HG03175 (cell line): ENCODE results near the gene SNAP25.

Experiments
- ATAC-seq: cut with Tn5 transposase; IDR thresholded peaks from one replicate; pipeline ENCODE4 v1.9.1; 2021; ENCODE audit warnings: mild to moderate bottlenecking, moderate library complexity; ENCODE audit not compliant: unreplicated experiment

The SNAP25 gene

DNA sequence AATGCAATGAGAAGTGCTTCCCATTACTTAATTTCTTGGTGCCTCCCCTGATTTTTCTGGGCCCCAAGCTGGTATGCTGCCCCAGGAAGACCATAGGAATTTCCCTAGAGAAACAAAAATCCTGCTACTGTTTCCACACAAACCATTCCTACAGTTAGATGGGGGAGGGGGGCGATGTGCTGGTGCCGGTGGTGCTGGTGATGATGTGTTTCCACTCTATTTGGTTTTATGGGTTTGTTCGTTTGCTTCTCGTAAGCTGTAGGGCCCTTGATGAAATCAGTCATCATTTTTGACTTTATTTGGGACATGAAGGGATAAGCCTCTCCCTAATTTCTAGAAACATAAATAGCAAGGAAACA is 110.2 kb downstream of the SNAP25 start:
- ATAC-seq = no peak

DNA sequence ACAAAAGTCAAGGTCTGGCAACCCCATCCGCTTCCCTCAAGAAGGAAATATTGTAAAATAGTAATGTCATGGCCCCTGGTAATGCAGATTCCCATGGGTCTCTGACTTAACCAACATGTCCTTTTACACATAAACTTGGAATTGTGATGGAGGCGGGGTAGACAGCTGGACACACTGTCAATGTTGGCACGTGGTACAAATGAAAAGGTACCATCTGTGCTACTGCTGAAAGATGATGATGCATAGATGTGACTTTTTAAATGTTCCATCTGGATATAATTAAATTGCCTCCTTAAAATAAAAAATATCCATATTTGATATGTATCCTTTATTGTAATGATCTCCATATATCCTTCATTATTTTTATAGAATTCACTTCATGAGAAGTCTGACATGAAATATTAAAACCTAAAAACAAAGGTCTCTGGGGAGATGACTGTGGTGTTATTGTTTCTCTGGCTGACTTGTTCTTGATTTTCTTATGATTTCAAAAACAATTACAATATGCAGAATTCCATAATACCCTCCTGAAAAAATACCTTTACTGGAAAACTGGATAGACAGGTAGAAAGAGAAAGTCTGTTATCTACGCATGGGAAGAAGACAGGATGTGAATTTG is 110.9 kb downstream of the SNAP25 start:
- ATAC-seq = no peak

DNA sequence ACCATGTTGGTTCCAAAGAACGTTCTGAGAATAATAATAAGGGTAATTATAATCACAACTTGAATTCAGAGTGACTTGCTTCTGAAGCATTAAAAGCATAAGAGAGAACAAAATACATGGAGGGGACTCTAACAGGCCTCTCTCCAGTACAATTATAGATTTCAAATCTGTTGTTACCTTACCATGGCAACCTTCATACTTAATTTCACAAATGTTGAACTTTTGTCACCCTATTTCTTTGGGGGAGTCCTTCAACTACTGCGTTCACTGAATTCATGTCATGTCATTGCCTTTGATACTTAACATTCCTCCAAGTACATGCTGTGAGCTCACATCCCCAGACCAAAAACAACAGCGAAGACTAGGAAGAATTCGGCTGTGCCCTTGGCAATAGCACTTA is 111.4 kb downstream of the SNAP25 start:
- ATAC-seq = no peak

DNA sequence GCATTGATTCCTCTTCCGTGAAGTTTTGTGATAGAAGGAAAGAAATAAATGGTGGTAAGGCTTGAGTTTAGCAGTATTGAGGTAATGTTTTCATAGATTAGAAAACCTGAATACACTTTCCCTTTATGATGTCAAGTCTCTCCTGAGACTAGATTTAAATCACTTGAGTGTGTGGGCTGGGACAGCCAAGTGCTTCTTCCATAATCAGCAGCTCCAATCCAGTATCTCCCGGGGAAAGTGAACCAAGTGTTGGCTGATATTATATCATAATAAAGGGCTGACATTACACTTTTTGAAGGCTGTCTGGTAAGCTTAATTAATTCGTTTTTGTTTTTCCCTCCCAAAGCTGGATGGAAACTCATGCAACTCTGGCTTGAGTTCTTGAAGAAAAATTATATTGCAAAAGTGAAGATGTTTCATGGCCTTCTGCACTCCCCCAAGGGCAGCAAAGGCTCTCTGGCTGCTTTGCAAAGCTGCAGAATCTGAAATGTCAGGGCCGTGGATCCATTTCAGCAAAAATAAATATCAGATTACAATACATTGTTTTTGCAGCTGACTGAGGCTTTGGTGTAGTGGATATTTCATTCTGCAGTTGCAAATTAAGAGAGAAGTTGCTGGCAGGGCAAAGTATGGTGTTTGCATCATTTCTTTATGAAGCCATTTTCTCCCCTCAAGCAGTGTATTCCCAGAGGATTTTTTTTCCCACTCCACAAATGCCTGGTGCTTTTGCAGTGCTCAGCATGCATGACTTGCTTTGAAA is 114.2 kb downstream of the SNAP25 start:
- no peak for ATAC-seq

DNA sequence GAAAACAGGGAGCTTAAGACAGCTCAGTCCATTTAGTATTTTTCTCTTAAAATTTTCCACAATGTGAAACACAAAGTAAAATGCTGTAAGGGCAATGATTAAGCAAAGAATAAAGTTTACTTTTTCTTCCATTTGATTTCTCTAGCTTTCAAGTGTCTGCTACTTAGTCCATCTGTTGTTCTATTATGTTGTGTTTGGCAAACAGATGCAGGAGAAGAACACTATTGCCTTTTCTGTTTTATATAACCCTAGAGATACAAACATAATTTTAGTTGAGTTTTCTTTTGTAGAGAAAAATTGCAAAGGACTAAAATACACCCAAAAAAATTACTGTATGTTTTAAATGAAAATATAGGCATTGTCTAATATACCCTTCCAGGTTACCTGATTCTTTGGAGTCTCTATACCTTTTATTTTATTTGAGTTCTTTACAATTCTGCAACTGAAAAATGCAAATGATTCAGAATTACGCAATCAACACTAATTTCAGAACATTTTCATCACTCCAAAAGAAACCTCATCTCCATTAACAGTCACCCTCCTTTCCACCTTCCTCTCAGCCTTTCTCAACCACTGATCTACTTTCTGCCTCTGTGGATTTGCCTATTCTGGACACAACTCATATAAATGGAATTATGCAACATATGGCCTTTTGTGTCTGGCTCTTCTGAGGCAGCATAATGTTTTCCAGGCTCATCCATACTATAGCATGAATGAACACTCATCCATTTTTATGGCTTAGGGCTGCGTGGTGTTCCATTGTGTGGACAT is 118.5 kb downstream of the SNAP25 start:
- no peak for ATAC-seq

DNA sequence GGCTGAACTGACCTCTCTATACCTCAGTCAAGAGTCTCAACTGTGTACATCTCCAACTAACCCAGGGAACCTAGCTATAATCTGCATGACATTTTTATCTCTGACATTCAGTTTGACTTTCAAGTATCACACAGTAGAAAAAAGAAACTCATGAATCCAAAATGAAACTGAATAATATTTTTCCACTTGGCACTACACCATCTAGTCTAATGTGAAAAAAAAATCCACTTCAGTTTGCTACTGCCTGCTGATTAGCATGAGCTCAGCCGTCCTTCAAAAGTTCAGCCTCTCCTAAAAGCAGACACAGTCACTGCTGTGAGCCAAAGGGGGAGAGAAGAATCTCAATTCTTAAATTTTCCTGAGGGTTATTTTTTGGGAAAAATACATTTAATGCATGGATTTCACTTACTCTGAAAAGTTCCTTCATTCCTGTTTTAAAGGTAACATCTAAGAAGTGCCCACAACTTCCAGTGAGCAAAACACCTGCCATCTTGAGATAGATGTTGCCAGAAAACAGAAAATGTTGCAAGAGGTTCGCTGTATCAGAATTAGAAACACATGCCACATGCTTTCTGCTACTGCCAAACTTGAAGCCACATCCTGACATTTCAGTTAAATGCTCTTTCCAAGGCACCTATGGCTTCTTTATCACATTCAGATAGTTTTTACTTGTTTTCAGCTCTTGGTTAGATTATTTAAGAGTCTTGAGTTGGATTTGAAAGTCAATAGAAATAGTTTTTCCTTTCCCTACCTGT is 120.0 kb downstream of the SNAP25 start:
- no peak for ATAC-seq

DNA sequence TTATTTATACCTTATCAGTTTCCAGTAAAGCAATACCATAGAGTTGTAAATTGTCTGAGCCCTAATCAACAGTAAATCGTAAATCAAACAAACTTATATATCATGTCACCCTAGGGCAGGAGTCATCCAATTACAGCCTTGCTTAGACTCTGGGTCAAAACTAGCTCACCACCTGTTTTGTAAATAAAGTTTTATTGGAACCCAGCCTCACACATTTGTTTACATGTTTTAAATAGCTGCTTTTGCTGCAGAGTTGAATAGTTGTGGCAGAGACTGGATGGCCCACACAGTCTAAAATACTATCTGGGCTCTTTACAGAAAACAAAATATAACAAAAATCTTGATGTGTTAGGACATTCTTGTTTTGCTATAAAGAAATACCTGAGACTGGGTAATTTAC is 121.0 kb downstream of the SNAP25 start:
- no peak for ATAC-seq

DNA sequence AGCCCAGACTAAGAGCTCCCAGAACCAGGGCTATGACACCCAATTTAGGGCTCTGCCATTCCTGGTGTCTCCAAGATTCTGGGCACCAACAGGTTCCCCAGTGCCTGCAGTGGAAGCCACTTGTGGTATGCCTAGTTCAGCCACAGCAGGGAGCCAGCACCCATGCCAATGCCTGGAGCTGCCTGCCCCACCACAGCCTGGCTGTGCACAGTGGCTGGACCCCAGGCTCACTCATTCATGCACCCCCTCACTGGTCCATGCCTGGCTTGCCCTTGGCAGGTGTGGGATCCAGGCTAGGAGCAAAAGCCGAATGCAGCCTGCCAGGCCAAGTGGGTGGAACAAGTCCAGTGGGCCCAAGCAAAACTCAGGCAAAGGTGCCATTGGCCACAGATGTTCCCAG is 123.5 kb downstream of the SNAP25 start:
- ATAC-seq = no peak

DNA sequence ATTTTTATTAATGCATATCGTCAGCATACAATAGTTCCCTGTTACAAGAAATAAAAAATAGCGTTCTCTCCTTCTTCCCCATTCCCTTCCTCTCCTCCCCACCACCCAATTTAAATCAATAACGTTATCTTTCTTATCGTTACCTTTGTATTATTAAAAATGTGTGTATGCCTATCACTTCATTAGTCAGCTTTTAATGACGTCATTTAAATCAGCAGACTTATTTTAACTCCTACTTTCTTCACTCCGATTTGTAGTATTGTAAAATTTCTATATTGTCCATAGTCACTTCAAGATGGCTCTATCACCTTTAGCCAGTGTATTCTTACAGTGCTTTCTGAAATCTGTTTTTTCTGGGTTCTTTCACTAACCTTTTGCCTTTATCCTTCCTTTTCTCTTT is 126.3 kb downstream of the SNAP25 start:
- ATAC-seq = no peak

DNA sequence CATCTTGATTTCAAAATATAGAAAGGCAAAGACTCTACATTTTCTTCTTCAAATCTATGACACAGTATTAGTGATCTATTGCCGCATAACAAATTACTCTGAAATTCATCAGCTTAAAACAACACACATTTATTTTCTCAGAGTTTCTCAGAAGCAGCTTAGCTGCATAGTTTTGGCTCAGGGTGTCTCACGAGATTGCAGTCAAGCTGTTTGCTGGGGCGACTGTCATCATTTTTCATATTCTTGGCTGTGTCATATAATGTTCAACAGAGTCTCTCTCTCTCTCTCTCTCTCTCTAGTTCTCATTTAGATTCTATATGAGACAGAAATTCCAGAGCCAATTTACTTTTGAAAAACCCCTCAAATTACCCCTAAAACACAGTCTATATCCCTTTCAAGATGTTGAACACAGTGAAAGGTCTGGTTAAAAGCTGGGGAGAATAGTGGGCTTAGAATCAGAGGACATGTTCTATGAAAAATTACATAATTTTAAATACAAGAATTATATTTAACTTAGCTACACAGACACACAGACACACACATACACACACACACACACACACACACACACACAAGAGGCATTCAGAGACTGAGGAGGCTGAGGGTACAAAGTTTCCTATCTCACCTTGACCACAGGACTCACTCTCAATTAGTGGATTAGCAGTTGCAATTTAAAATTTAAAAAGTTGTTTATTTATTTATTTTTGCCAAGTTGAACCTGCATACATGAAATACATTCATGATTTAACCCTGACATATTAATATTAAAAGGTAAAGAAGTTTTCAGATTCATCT is 128.7 kb downstream of the SNAP25 start:
- ATAC-seq = no peak

DNA sequence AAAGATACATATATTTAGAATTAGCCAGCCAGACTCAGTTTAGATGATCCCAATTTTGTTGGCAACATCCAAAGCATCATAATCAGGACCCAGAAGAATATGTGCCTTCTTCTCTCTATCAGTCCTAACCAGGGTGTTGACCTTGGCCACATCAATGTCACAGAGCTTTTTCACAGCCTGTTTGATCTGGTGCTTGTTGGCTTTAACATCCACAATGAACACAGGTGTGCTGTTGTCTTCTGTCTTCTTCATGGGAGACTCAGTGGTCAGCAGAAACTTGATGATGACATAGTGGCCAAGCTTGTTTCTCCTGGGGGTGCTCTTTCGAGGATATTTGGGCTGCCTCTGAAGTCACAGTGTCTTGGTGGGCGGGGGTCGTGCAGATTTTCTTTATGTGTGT is 130.5 kb downstream of the SNAP25 start:
- ATAC-seq = no peak

DNA sequence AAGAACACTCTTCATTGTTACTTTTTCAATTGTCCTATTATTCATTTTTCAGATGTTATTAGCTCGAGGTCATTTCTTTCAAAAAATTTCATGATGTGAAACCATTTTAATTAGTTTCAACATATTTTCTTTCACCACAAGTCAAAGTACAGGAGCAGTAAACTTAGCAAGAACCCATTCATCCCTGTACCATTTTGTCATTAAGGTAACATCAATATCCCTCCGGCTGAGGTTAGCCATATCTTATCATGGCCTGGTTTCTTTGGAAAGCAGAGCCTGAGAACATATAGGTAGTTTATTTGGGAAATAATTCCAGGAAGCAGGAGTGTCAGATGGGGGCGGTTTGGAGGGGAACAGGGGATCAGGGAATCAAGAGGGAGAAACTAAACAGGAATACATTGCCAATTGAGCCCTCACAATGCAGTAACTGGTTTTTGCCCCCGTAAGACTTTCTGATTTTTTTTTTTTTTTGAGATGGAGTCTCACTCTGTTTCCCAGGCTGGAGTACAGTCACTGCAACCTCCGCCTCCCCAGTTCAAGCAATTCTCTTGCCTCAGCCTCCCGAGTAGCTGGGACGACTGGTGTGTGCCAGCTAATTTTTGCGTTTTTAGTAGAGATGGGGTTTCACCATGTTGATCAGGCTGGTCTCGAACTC is 131.7 kb downstream of the SNAP25 start:
- ATAC-seq = no peak

DNA sequence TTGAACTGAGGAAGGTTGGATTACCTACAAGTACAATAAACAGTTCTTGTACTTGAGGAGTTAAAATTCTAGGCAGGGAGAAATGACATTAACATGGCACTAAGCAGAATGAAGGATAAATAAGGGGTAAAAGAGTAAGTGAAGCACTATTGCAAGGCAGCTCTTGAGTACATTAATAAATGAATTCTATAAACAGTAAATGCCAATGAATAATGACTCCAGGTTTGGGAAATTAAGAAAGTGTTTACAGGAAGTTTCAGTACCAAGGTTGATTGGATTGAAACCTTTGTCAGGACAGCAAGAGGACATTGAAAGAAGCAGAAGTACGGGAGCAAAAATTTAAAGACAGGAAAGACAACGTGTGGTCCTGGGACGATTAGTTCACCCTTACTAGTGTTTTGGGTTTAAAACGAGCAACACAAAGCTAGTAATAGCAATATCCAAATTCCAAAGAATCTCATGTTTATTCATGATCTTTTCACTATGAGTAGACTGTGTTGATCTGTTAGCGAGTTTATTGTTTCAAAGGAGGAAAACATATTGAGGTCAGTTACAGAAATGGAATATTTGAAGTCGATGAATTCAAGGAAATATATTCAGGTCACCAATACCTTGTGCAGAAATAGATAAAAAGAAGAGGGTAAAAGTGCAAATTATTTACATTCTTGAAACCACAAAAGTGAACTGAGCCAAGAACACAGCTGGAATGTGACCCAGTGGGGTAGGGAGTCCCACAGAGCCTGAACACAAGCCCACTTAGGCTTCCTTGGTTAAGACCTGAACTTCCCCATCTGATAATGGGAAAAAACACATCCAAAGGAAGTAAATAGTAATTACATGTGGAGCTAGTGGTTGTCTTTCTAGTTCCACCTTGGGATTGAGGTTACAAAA is 134.5 kb downstream of the SNAP25 start:
- no peak for ATAC-seq

DNA sequence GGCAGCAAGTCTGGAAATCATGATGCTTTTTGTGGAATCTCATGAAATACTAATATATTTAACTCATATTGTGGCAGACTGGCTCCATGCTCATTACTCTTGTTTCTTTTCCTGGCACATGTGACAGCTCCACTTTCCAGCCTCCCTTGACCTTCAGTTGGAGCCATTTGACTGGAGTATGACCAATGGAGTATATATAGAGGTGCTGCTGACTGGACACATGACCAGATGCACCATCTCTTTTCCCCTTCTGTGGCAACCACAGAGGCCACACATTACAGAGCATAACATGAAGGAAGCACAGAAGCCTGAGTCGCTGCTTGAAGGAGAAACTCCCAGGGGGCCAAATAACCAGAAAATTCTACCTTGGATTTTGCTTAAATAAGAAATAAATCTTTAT is 138.0 kb downstream of the SNAP25 start:
- no peak for ATAC-seq
